ENCODE measurements around the gene SMU1.

The SMU1 gene

DNA sequence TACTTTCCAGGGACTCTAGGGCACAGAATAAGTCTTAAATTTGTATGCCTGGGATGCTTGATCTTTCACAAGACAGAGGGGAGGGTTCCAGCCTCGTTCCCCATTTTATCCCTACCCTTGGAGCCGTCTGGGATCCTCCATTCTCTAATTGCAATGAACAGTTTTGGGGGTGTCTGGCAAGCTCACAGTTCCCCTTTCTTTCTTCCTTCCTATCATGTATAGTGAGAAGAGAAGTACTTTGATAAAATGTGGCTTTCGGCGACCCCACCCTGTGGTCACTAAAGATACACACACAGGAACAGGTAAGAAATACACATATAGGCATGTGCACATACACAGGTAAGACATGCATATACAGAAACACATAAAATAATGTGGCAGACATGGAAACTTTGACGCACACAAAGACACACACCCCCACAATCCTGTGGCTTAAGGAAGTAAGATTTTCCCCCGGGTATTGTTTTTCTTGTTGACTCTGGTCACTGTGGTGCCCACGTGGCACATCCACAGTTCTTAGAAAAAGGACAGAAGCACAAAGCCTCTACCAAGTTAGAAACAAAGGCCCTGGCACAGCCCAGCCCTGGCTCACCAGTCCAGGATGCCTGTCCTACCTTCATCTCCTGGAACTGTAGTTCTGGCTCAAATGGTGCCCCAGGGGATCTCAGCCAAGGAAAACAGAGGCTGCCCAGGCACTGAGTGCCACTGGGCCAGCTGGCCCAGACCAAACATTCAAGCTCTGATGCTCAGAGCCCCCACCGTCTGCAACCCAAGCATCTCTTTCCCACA lies 6.3 kb upstream of the SMU1 start:
- Histone ChIP-seq H3K9me2 (replicated peaks; ENCODE audit: insufficient read depth, low read length) (no peaks in the 10 kb centered on the region), H3K79me2 (ENCODE audit: insufficient read depth, low read length) (no peaks in the 10 kb centered on the region), H3K27ac (ENCODE audit: low read depth, low read length) (no peak overlapping the region), H3K36me3 (ENCODE audit: low read length) (no peaks in the 10 kb centered on the region), H4K20me1 (ENCODE audit: low read depth, low read length) (no peaks in the 10 kb centered on the region), H2AFZ (ENCODE audit: low read depth, low read length, severe bottlenecking) (no peak overlapping the region), H3K9ac (ENCODE audit: low read length) (no peak overlapping the region), H3K27me3 (ENCODE audit: low read length) (no peaks in the 10 kb centered on the region), H3K9me3 (ENCODE audit: insufficient read depth, low read length) (no peaks in the 10 kb centered on the region), H3K4me2 (ENCODE audit: low read depth, low read length, poor library complexity, severe bottlenecking) (no peak overlapping the region), H3F3A (ENCODE audit: insufficient read depth) (peaks cover 6% of the 10 kb centered on the region; the same call in 1 of the 2 replicates), H3K4me3 (ENCODE audit: insufficient read depth, low read length, poor library complexity, severe bottlenecking) (no peak overlapping the region)
- TF ChIP-seq, protein P1, sequence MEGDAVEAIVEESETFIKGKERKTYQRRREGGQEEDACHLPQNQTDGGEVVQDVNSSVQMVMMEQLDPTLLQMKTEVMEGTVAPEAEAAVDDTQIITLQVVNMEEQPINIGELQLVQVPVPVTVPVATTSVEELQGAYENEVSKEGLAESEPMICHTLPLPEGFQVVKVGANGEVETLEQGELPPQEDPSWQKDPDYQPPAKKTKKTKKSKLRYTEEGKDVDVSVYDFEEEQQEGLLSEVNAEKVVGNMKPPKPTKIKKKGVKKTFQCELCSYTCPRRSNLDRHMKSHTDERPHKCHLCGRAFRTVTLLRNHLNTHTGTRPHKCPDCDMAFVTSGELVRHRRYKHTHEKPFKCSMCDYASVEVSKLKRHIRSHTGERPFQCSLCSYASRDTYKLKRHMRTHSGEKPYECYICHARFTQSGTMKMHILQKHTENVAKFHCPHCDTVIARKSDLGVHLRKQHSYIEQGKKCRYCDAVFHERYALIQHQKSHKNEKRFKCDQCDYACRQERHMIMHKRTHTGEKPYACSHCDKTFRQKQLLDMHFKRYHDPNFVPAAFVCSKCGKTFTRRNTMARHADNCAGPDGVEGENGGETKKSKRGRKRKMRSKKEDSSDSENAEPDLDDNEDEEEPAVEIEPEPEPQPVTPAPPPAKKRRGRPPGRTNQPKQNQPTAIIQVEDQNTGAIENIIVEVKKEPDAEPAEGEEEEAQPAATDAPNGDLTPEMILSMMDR (IDR thresholded peaks at IDR 0.05; ENCODE audit: insufficient read depth, low read length, poor library complexity, severe bottlenecking) = no peak
- TF ChIP-seq EZH2phosphoT487 (conservative IDR thresholded peaks at IDR 0.05; ENCODE audit: low read length) = no peak

DNA sequence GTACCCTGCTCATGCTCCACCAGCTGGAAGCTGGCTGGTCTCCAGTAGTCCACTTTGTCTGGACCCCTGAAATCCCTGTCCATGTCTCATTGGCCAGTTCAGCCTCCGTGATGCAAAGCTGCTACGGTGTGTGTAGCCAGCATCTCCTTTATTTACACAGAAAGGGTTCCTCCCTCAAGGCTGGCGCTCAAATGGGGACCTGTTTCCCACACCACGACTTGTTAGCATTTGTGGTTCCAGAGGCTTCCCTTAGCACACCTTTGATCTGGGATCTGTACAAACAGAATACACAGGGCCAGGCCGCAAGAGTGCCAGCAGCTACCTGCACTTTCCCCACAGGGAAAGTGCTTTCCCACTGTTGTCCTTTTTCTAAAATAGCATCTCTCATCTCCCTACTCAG lies 5.7 kb upstream of the SMU1 start:
- no peak overlapping the region for H3K9ac ChIP-seq (ENCODE audit: low read length)
- TF ChIP-seq EZH2phosphoT487 (conservative IDR thresholded peaks at IDR 0.05; ENCODE audit: low read length) = no peak
- H3K27ac ChIP-seq (ENCODE audit: low read depth, low read length) = no peak overlapping the region

DNA sequence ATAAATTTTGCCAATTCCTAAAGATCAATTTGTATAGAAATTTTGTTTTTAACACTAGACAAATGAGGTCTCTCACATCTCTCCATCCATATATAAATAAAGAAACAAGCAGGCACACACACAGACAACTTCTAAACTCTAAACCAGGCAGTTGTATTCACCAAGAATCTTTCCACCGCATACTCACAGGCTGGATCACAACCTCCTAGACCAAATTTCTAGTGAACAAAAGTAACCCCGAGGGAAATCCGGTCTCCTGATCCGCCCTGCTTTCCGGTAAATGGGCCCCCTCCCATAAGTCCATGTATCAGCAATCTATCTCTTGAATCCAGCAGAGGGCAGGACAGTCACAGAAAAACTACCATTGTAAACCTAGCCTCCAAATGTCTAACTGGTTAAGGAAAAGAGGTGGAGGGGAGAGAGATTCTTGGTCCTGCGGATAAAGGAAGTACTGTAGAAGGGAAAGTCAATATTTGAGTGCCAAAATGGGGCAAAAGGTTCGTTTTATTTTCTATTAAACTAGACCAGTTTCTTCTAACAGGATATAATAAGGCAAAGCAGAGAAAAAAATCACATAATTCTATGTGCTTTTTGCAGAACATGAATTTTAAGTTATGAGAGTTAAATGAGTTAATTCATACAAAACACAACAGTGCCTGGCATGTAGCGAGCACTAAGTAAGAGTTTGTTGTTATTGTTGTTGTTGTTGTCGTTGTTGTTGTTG lies 4.8 kb upstream of the SMU1 start:
- Histone ChIP-seq H4K20me1 (ENCODE audit: low read depth, low read length) (no peaks in the 10 kb centered on the region), H3F3A (ENCODE audit: insufficient read depth) (peaks cover 10% of the 10 kb centered on the region; the same call in 1 of the 2 replicates), H3K27ac (ENCODE audit: low read depth, low read length) (no peak overlapping the region), H3K9me2 (replicated peaks; ENCODE audit: insufficient read depth, low read length) (no peaks in the 10 kb centered on the region), H3K36me3 (ENCODE audit: low read length) (no peaks in the 10 kb centered on the region), H3K9me3 (ENCODE audit: insufficient read depth, low read length) (no peaks in the 10 kb centered on the region), H3K4me2 (ENCODE audit: low read depth, low read length, poor library complexity, severe bottlenecking) (peak overlapping the region; percentile 40), H3K79me2 (ENCODE audit: insufficient read depth, low read length) (peaks cover 2% of the 10 kb centered on the region), H3K4me3 (ENCODE audit: insufficient read depth, low read length, poor library complexity, severe bottlenecking) (no peak overlapping the region), H2AFZ (ENCODE audit: low read depth, low read length, severe bottlenecking) (peak overlapping the region; percentile 49), H3K9ac (ENCODE audit: low read length) (peak overlapping the region; percentile 15; the same call in 1 of the 2 replicates), H3K27me3 (ENCODE audit: low read length) (no peaks in the 10 kb centered on the region)
- no peak for TF ChIP-seq EZH2phosphoT487 (conservative IDR thresholded peaks at IDR 0.05; ENCODE audit: low read length)
- TF ChIP-seq, protein P1 (IDR thresholded peaks at IDR 0.05; ENCODE audit: insufficient read depth, low read length, poor library complexity, severe bottlenecking) = peak; percentile 94

More for the DNA sequence above, 5.7 kb upstream of the SMU1 start:
- no peaks in the 10 kb centered on the region for H3K79me2 ChIP-seq (ENCODE audit: insufficient read depth, low read length)
- H3K4me3 ChIP-seq (ENCODE audit: insufficient read depth, low read length, poor library complexity, severe bottlenecking) = no peak overlapping the region
- no peak overlapping the region for H2AFZ ChIP-seq (ENCODE audit: low read depth, low read length, severe bottlenecking)
- no peaks in the 10 kb centered on the region for H3K9me2 ChIP-seq (replicated peaks; ENCODE audit: insufficient read depth, low read length)
- no peaks in the 10 kb centered on the region for H3K9me3 ChIP-seq (ENCODE audit: insufficient read depth, low read length)
- peaks cover 10% of the 10 kb centered on the region; the same call in 1 of the 2 replicates for H3F3A ChIP-seq (ENCODE audit: insufficient read depth)
- no peak overlapping the region for H3K4me2 ChIP-seq (ENCODE audit: low read depth, low read length, poor library complexity, severe bottlenecking)
- no peaks in the 10 kb centered on the region for H3K36me3 ChIP-seq (ENCODE audit: low read length)
- H3K27me3 ChIP-seq (ENCODE audit: low read length) = no peaks in the 10 kb centered on the region
- H4K20me1 ChIP-seq (ENCODE audit: low read depth, low read length) = no peaks in the 10 kb centered on the region

All from SU-DHL-6 (cell line).